Skeletal muscle cell (primary cell): ENCODE measurements around the gene CAMK2B.
"Not testable (repeated sequence)": the region's sequence is repeated elsewhere in the genome, so short reads cannot be mapped to it uniquely, and the experiment has no call there.

Source experiments
- DNase-seq: peaks from one replicate; pipeline ENCODE4 v3.0.0-alpha.2; 2010; ENCODE audit warnings: low read depth
- H3K4me3 ChIP-seq: 2 replicates; pipeline ENCODE4 v1.5.1; 2011; ENCODE audit warnings: low read depth, mild to moderate bottlenecking, control low read depth, low read length, moderate library complexity

Gene CAMK2B

DNA sequence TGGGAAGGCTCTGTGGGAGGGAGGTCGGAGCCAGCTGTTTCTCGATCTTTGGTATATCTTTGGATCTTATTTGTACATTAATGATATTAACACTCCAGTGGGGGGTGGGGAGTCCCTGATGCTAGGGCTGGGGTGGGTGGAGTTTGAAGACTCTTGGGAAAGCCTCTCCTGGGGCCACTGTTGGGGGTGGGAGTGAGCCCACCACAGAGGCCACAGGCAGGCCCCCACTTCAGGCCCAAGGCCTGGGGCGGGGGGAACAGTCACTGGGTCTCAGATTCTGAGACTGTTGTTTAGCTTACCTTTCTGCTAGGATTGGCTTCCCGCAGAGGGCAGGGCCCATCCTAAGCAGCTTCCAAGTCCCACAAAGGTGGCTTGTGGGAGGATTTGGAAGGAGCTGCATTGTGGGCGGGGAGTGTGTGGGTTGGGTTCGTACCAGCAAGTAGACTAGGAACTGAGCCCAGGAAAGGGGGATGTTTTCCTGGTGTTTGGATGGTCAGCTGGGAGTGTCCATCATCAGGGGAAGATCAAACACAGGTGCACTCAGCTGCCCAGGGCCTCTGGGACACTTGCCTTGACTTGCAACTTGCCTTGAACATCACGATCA lies 112.7 kb downstream of the CAMK2B start:
- no peak overlapping the region for H3K4me3 ChIP-seq

DNA sequence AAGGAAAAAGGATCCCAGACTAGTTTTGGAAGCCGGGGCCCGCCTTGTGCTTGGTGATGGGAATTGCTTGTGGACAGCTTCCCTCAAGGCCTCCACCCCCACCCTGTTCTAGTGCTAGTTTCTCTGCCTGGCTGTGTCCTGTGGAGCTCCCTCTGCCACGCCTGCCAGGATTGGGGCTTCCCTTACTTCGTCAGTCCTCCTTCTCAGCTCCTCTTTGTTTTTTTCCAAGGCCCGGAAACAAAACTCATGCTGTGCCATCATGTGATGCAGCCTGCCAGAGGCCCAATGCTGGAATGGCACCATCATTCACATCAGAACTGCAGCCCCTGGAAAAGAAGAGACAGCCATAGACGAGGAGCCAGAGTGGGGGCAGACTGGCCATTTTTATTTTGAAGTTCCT lies 113.4 kb downstream of the CAMK2B start:
- DNase-seq = no peak
- H3K4me3 ChIP-seq = no peak overlapping the region

More for the DNA sequence above, 112.7 kb downstream of the CAMK2B start:
- no peak for DNase-seq

DNA sequence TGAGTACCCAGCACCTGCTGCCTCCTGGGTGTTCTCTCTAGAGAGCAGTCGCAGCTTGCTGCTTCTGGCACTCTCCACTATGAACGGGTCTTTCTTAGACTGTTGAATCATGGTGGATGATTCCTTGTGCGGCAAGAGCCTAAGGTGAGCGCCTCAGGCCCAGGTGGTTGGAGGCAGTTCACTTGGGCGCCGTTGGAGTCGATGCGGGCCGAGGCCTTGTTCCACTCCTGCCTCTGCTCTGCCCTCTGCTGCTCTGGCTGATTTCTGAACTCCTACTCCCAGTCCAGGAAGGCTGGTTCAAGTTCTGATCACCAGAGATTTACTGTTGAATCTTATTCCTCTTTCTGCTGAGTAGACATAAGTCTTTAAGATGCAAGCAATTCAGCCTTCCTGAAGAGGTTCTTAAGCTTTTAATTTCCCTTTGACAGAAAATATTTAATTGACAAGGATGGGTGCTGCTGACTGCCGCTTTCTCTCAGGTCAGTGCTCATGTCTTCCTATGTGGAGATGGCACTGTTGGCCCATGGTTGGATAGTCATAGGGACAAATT lies 114.2 kb downstream of the CAMK2B start:
- no peak for DNase-seq
- H3K4me3 ChIP-seq = no peak overlapping the region

DNA sequence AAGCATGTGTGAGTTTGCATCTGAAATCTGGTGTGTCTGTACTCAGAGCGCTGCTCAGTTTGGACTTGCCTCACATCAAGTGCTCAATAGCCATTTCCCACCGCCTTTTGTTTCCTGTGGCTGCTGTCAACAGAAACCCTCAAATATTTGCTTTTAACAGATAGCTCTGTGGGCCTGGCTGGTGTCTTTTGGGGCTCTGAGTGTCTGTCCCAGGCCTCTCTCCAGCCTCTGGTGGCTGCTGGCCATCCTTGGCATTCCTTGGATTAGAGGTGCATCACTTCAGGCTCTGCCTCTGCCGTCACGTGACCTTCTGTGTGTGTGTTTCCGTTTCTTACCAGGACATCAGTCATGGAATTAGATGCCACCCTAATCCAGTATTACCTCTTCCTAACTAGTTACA lies 115.3 kb downstream of the CAMK2B start:
- H3K4me3 ChIP-seq = no peak overlapping the region
- DNase-seq = no peak

DNA sequence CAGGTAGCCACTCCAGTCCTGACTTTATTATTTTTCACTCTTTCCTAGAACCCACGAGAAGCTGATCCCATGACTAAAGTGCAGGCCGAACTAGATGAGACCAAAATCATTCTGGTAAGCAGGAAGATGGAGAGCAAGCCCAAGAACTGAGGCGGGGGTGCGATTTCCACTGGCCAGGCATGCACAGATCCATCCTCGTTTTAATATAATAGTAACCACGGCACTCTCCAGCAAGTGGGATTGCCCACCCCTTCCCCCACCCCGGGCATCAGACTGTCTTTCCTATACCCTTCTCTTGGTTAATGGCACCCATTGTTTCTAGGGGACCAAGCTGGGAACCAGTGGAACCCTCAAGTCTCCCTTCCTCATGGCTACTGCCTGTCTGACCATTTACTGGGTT lies 117.3 kb downstream of the CAMK2B start:
- no peak overlapping the region for H3K4me3 ChIP-seq
- no peak for DNase-seq

DNA sequence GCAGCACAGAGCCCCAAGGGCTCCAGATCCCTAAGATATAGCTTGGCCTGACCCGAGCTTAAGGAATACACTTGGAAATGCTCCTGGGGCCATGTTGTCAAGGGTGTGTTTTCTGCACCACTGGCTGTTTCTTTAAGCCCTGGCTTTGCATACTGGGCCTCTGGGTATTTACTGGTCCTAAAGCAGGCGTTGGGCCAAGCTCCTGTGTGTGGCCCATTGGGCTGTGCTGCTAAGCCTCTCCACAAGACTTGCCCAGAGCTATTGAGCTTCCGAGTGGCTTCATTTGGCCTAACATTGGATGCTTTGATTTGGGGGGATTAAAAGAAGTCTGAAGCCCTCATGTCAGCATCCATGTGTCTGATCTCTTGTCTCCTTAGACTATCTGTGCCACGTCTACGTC lies 119.4 kb downstream of the CAMK2B start:
- DNase-seq = no peak
- no peak overlapping the region for H3K4me3 ChIP-seq

DNA sequence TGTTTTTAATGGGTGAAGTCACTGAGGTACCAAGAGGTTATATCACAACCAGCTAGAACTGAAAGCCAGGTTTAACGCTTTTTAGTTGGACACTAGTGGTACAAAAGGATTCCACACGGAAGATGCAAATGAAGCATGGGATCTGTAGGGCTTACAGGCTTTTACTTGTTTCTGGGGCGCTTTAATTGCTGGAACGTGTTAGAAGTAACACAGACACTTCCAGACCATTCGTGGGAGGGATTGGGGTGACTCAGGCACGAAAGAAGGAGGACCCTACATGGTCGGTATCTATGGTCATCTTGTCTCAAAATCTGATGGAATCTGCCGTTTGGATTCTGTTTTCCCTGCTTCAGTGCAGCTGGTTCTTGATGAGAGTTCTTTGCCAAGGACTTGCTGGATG lies 123.6 kb downstream of the CAMK2B start:
- peak overlapping the region; percentile 92 for H3K4me3 ChIP-seq
- no peak for DNase-seq

DNA sequence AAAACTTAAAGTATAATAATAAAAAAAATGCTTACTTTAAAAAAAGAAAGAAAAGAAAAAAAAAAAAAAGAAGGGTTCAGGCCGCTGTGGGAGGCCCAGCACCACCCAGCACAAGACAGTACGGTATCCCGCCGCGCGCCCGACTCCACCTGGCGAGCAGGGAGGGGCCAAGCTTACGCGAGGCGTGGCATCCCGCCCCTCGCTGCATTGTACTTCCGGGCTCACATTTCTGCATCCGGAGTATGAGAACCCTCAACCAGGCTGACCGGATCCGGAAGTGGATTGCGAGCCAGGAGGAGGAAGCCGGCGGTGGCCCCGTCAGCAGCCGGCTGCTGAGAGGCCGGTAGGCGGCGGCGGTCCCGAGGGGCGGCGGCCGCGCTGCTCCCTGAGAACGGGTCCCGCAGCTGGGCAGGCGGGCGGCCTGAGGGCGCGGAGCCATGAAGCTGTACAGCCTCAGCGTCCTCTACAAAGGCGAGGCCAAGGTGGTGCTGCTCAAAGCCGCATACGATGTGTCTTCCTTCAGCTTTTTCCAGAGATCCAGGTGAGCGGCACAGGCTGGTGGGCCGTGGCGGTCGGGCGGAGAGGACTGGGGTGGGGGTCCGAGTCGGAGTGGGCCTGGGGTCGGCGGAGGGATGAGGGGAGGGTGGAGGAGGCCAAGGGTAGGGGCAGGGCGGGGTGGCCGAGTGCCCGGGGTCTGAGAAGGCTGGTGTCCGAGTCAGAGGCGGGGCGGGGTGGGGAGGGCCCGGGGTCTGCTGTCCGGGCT lies 124.5 kb downstream of the CAMK2B start, which contains the start of gene YKT6:
TSS of gene YKT6 (plus strand) at position 280 of the 763 bp plus-strand sequence. CDS start at position 438, 158 bp downstream.
- DNase-seq = peak; percentile 74
- peak within 1 kb of the TSS; percentile 92 for H3K4me3 ChIP-seq

DNA sequence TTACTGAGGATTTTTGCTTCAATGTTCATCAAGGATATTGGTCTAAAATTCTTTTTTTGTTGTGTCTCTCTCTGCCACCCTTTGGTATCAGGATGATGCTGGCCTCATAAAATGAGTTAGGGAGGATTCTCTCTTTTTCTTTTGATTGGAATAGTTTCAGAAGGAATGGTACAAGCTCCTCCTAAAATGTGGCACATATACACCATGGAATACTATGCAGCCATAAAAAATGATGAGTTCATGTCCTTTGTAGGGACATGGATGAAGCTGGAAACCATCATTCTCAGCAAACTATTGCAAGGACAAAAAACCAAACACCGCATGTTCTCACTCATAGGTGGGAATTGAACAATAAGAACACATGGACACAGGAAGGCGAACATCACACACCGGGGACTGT lies 125.2 kb downstream of the CAMK2B start:
- DNase-seq, H3K4me3 ChIP-seq: not testable (repeated sequence)

DNA sequence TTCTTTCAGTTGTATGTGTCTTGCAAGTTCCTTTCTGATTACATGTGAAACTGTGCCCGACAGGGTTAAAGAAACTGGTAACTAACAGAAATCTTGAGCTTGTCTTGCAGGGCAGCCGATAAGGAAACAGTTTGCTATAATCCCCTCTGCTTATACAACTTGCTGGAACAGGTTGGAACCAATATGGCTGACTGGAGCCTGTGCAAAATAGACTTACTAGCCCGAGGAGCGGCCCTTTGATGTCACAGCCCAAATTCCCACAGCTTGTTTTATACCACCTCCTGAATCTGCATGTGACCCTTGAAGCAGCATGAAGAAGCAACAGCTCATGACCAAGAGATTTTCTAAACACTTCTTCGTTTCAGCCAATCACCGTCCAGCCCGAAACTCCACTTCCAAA lies 127.9 kb downstream of the CAMK2B start:
- DNase-seq = no peak
- no peak overlapping the region for H3K4me3 ChIP-seq

DNA sequence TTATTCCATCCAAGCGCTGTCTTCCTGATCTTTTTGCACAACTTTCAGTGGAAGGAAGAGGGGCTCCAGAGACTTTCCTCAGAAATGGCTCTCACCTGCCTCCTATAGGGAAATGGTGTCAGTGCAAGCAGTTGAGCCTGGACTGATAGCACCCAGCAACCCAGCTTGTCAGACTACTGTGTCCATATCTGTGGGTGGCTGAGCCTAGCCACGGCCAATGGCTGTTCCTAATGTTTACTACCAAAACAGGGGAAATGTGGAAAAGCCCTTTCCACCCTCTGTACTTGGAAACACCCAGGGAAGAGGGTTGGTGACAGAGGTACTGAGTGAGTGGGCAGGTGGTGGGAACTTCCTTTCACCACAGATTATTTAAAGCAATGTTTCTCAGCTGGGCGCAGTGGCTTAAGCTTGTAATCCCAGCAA lies 128.9 kb downstream of the CAMK2B start:
- DNase-seq = no peak
- no peak overlapping the region for H3K4me3 ChIP-seq

DNA sequence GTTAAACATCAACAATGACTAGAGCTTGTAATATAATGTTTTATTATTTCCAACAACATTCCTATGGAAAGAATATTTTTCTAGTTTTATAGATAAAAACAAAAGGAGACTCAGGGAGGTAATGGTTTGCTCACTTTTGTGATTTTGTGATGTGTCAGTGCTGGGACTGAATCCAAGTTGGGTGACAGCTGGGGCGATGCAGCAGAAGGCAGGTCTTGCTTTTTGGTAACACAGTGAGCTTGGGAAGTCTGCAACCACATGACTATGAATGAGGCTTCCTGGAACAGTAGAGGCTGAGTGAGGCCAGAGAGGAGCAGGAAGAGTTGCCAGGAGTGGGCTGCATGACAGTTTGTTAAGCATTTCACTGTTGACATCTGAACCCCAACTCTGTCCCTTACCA lies 129.5 kb downstream of the CAMK2B start:
- no peak overlapping the region for H3K4me3 ChIP-seq
- DNase-seq = no peak

DNA sequence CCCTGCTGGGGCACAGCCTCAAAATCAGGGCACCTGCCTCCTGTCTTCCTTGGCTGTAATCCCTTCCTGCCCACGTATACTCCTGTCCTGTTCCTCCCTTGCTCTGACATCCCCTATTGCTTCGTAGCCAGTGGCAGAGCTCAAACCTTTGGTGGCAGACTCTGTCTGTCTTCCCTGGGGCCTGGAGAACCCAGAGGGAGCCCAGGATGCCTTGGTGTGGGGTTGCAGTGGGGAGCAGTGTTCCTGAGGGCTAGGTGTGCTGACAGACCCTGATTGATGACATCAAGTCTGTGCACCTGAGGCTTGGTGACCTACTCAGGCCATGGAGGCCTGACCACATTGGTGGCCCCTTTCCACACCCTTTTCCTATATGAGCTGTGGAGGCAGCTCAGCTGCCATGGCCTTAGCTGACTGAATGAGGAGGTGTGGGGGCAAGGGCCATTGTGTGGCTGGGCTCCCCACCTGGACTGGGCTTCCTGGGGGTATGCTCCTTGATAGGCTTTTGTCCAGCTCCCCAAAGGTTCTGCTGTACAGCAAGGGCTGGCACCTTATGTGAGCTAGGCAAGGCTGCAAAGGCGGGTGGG lies 130.7 kb downstream of the CAMK2B start:
- DNase-seq = no peak
- H3K4me3 ChIP-seq = no peak overlapping the region

DNA sequence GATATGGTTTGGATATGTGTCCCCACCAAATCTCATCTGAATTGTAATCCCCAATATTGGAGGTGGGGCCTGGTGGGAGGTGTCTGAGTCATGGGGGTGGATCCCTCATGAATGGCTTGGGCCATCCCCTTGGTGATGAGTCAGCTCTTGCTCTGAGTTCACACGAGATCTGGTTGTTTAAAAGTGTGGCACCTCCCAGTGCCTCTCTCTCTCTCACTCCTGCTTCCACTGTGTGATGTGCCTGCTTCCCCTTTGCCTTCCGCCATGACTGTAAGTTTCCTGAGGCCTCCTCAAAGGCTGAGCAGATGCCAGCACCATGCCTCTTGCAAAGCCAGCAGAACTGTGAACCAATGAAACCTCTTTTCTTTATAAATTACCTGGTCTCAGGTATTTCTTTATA lies 131.3 kb downstream of the CAMK2B start:
- DNase-seq = no peak
- H3K4me3 ChIP-seq = no peak overlapping the region

DNA sequence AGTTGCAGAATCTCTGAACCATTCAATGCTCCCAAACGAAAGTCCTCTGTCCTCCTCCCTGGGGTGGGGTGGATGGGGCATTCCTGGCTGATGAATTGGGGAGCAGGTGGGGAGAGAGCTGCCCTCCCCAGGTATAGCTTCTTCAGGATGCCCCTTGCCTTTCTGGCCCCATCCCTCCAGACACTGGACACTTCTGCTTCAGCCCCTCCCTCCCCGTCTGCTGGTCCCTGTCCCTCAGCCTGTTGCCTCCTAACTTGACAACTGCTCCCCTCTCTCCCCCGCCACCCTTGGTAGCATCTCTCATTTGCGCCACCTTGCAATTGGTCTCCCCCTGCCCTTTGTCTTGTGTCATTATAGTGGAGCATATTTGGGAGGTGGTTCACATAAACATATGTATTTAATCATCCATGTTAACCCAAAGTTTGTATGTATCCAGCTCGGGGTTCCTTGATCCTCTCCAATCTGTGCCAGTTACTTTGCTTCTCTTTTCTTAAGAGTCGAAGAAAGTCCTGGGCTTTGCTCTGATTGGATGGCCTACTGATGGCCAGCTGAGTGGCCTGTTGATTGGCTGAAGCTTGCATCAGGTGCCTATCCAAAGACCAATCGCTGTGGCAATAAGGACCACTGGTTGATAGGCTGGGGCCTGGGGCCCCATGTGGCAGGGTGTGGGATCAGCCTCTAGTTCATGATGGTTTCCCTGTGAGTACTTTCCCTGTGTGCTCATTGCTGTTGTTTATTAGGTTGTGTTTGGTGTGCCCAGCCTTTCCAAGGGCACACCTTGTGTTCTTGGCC lies 132.2 kb downstream of the CAMK2B start:
- no peak for DNase-seq

DNA sequence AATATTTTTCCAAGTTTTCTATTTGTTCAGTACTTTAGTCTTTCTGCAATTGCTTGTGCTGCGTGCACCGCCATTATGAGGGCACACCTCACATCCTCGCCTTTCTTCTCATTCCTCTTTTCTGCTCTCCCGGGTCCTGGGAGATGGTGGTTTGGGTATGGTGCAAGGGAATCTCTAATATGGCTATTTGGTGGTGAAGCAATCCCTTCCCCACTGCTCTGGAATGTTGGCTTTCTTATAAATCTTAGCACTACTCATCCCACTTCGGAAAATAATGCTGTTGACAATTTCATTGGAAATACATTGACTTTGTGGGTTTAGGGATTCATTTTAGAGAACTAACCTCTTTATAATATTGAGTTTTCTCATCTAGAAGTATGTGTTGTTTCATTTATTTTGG lies 134.2 kb downstream of the CAMK2B start:
- no peak for DNase-seq
- no peak overlapping the region for H3K4me3 ChIP-seq

More for the DNA sequence above, 132.2 kb downstream of the CAMK2B start:
- no peak overlapping the region for H3K4me3 ChIP-seq

DNA sequence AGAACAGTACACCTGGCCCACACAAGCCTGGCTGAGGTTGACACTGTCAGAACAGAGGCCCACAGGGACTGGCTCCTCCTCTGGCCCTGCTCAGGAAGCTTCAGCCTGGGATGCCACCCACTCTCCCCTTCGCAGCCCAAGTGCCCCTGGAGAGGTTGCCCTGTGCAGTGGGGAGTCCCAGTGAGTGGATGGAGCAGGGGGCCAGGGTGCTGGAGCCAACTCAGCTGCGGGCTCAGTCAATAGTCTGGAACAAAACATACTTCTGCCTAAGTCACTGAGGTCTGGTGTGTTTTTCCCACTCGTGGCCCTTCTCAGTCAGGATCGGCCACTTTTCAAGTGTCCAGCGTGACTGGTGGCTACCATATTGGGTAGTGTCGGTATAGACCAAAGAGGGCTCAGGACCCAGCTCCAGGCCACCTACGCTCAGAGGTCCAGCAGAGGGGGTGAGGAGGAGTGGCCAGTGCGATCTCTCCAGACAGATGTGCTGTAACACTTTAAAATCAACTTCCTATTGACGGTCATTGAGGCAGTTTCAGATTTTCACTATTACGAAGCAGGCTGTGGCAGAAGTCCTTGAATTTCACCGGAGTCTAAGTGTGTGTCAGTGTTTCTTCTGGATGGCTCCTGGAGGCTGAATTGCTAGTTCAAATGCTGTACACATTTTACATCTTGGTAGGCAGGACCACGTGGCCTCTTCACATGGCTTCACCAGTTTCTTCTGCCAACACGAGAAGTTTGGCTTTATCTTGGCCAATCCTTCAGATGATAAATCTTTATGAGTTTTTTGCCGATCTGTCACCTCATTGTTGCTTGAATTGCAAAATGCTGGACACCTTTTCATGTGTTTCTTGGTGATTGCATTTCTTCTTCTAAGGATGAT lies 135.2 kb downstream of the CAMK2B start:
- DNase-seq = no peak
- H3K4me3 ChIP-seq = no peak overlapping the region

DNA sequence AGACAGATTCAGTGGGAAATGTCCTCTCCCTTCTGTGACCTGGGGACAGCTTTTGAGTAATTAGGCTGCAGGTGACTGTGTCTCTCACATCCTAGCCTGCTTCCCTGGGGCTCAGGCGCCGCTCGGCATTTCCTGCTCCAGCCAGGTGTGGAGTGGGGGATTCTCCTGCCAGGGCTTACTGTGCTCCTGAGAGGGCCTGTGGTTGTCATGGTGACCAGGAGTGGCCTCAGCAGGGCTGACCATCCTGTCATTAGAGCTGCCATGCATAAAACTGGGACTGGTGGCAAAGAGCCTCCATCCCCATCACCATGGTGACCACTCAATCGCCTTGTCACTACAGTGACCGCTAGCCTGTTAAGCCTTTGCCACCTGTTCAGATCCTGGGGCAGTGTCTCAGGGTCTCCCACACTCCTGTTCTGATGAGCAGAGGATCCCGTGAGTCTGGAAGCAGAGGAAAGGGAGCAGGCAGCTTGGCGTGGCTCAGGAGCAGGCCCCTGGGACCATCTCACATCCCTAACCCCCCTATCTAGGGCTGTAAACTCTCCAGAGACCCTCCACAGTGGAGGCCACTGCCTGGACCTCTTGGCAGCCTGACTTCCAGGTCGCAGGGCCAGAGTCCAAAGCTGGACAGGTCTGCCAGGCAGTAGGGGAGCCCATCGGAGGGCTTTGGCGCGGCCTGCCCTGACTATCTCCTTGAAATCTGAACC lies 136.0 kb downstream of the CAMK2B start, which contains the start of gene GCK:
TSS of gene GCK (minus strand) at position 154 of the 707 bp plus-strand sequence. CDS start 486 bp downstream, outside the sequence.
- H3K4me3 ChIP-seq = no peak within 1 kb of the TSS
- no peak for DNase-seq
